HepG2 (cell line): ENCODE results near the gene SND1. TPM values are rescaled to one million over a fixed set of nuclear protein-coding genes. Genes with fewer than 3 reads are reported as not detected.

Experiments used
- ATAC-seq: fragments of 200-7000 bp; cut with Tn5 transposase; 3 replicates; pipeline ENCODE4 v1.9.1; 2020; ENCODE audit warnings: mild to moderate bottlenecking, moderate library complexity
- BruUV-seq: library from RNA; stranded (reverse); fragments of 400-500 nt; replicated peaks from 2 replicates; lab custom pipeline; 2021; lab: Mats Ljungman, UMichigan
- CTCF ChIA-PET: fragments of 300-600 bp; formaldehyde crosslinking; extraction: SDS; loops from one replicate; lab custom pipeline; 2021; ENCODE audit warnings: low total read pairs, inconsistent platforms, low intra/inter-chr PET ratio; lab: Yijun Ruan, JAX
- POLR2A ChIA-PET: fragments of 350-600 bp; sonication (Branson Sonifier 250); formaldehyde crosslinking; loops from one replicate; lab custom pipeline; 2020; ENCODE audit warnings: antibody characterized with exemption, inconsistent platforms; lab: Yijun Ruan, JAX
- DNase-seq: peaks from one replicate; pipeline ENCODE4 v3.0.0-alpha.2; 2015; ENCODE audit warnings: low spot score
- FAIRE-seq: peaks from 3 replicates; lab custom pipeline; 2011; peaks lifted over from hg19 to GRCh38; lab: Jason Lieb, UNC
- H2AFZ ChIP-seq: one replicate; pipeline ENCODE4 v1.6.1; 2011; ENCODE audit warnings: low read length, inconsistent platforms
- H3K27ac ChIP-seq: fragments of 300-600 bp; 3 replicates; pipeline ENCODE4 v1.8.0; 2011; ENCODE audit warnings: mixed run types, mild to moderate bottlenecking, mixed read lengths, low read length, inconsistent platforms; ENCODE audit not compliant: insufficient read depth; ENCODE audit errors: extremely low read length
- H3K27me3 ChIP-seq, 2 experiments: fragments of 200-600 bp in 1 of 2; 2 replicates in 1 of 2; 3 replicates in 1 of 2; pipeline versions ENCODE4 v1.6.0 to v1.8.0; 2011; ENCODE audit warnings: low read length in 2 of 2, mild to moderate bottlenecking in 2 of 2, moderate library complexity in 2 of 2, inconsistent platforms in 1 of 2; ENCODE audit not compliant: insufficient read depth in 2 of 2, control insufficient read depth in 1 of 2
- H3K36me3 ChIP-seq, 2 experiments: fragments of 200-600 bp in 1 of 2; replicated peaks in 1 of 2; 2 replicates in 1 of 2; 3 replicates in 1 of 2; pipeline versions ENCODE4 v1.5.1 to v1.8.0; 2011; ENCODE audit warnings: low read length in 2 of 2, inconsistent platforms in 1 of 2; ENCODE audit not compliant: insufficient read depth in 2 of 2, control insufficient read depth in 1 of 2
- H3K4me1 ChIP-seq: 2 replicates; pipeline ENCODE4 v1.5.1; 2012; ENCODE audit warnings: low read length, inconsistent platforms; ENCODE audit not compliant: insufficient read depth
- H3K4me2 ChIP-seq: 2 replicates; pipeline ENCODE4 v1.6.0; 2011; ENCODE audit warnings: low read depth, low read length, inconsistent platforms
- H3K4me3 ChIP-seq, 3 experiments: fragments of 200-600 bp in 1 of 3; sonication (generic), shearing (Covaris generic) in 1 of 3; replicated peaks in 1 of 3; 2 replicates each; pipeline ENCODE4 v1.5.1; 2011 to 2016; ENCODE audit warnings: low read length in 3 of 3, inconsistent platforms in 2 of 3, low read depth in 2 of 3, mild to moderate bottlenecking in 2 of 3, control low read depth in 1 of 3, mixed read lengths in 1 of 3; ENCODE audit not compliant: insufficient read depth in 1 of 3
- H3K79me2 ChIP-seq: one replicate; pipeline ENCODE4 v1.6.1; 2011; ENCODE audit warnings: low read length, inconsistent platforms; ENCODE audit not compliant: insufficient read depth
- H3K9ac ChIP-seq: 2 replicates; pipeline ENCODE4 v1.6.0; 2011; ENCODE audit warnings: mild to moderate bottlenecking, low read depth, low read length, inconsistent platforms; ENCODE audit not compliant: insufficient read depth
- H3K9me3 ChIP-seq: 2 replicates; pipeline ENCODE4 v1.5.1; 2012; ENCODE audit warnings: mild to moderate bottlenecking, low read length
- H4K20me1 ChIP-seq: 2 replicates; pipeline ENCODE4 v1.6.0; 2011; ENCODE audit warnings: inconsistent platforms, mild to moderate bottlenecking, low read length, moderate library complexity; ENCODE audit not compliant: insufficient read depth
- AGO2 ChIP-seq: fragments of 200-400 bp; formaldehyde crosslinking; optimal IDR thresholded peaks from 2 replicates; pipeline ENCODE3; 2017; ENCODE audit warnings: mild to moderate bottlenecking, low read depth, low read length, moderate library complexity
- AKAP8 ChIP-seq: sonication (generic); formaldehyde crosslinking; IDR thresholded peaks from 2 replicates; pipeline ENCODE4 v1.5.1; 2020; ENCODE audit warnings: mild to moderate bottlenecking, missing genetic modification reagents
- ARID2 ChIP-seq: sonication (generic); formaldehyde crosslinking; IDR thresholded peaks from 2 replicates; pipeline ENCODE4 v1.8.1; 2022; ENCODE audit warnings: mild to moderate bottlenecking, missing genetic modification reagents, borderline replicate concordance
- DNMT3B ChIP-seq: conservative IDR thresholded peaks from 2 replicates; pipeline ENCODE4 v1.6.1; 2016; ENCODE audit warnings: missing biosample characterization, control low read depth
- FOXC1 ChIP-seq: sonication (generic); formaldehyde crosslinking; IDR thresholded peaks from 2 replicates; pipeline ENCODE4 v1.8.0; 2022; ENCODE audit warnings: mild to moderate bottlenecking, missing genetic modification reagents, borderline replicate concordance
- GZF1 ChIP-seq: sonication (generic); formaldehyde crosslinking; IDR thresholded peaks from 2 replicates; pipeline ENCODE4 v1.5.1; 2020; ENCODE audit warnings: mild to moderate bottlenecking, missing genetic modification reagents
- MAFK ChIP-seq, 2 experiments: IDR thresholded peaks in 1 of 2; conservative IDR thresholded peaks in 1 of 2; 2 replicates each; pipeline ENCODE4 v1.6.1; 2011; ENCODE audit warnings: improper control_type of control experiment in 2 of 2, low read length in 2 of 2
- NCOR1 ChIP-seq: fragments of 200-600 bp; sonication (generic); IDR thresholded peaks from 2 replicates; pipeline ENCODE4 v1.7.0; 2017; ENCODE audit warnings: antibody characterized with exemption, low read length, borderline replicate concordance
- RELA ChIP-seq: sonication (generic); formaldehyde crosslinking; IDR thresholded peaks from 2 replicates; pipeline ENCODE4 v1.4.0; 2020; ENCODE audit warnings: missing genetic modification reagents
- SSRP1 ChIP-seq: IDR thresholded peaks from 2 replicates; pipeline ENCODE4 v1.6.1; 2016; ENCODE audit warnings: control low read depth
- TCF7 ChIP-seq: sonication (generic); IDR thresholded peaks from 2 replicates; pipeline ENCODE4 v1.6.1; 2016; ENCODE audit warnings: antibody characterized with exemption, low read depth
- ZFX ChIP-seq: sonication (generic); formaldehyde crosslinking; IDR thresholded peaks from 2 replicates; pipeline ENCODE4 v1.4.0; 2020; ENCODE audit warnings: mild to moderate bottlenecking, low read depth, missing genetic modification reagents, moderate library complexity
- ZNF160 ChIP-seq: sonication (generic); formaldehyde crosslinking; IDR thresholded peaks from 2 replicates; pipeline ENCODE4 v1.8.0; 2022; ENCODE audit warnings: mild to moderate bottlenecking, inconsistent platforms, missing genetic modification reagents
- ZNF589 ChIP-seq: sonication (generic); formaldehyde crosslinking; conservative IDR thresholded peaks from 2 replicates; pipeline ENCODE4 v1.8.0; 2022; ENCODE audit warnings: mild to moderate bottlenecking, moderate library complexity, missing genetic modification reagents
- WGBS: methylation state at CpG from one replicate; pipeline ENCODE4 v1.1.6; 2017; ENCODE audit warnings: low lambda C conversion rate; 5-methylcytosine and 5-hydroxymethylcytosine counted together
- in situ Hi-C: cut with HindIII; loops from 2 replicates; pipeline ENCODE4 v1.10.0; 2017; ENCODE audit warnings: low pct_unique_long_range_greater_than_20kb; ENCODE audit not compliant: extremely low pct_ligation_motif_present
- intact Hi-C: fragments of 100-400 bp; cut with micrococcal nuclease; formaldehyde crosslinking; loops from one replicate; pipeline ENCODE4 v1.10.0; 2022; ENCODE audit not compliant: unreplicated experiment
- polyA plus RNA-seq, 8 experiments: library from polyadenylated mRNA; depleted of rRNA in 3 of 8; stranded (reverse) in 7 of 8; unstranded in 1 of 8; fragments of >200 nt; fragmentation: Illumina TruSeq in 4 of 8; extraction: Trizol in 4 of 8; gene quantifications; 2 replicates each; pipeline versions ENCODE4 v1.2.1 to v1.2.3, GENCODE V29; 2011 to 2016; ENCODE audit warnings: low read depth in 4 of 8, missing spikeins in 1 of 8, mixed read lengths in 1 of 8; ENCODE audit not compliant: insufficient read depth in 1 of 8
- total RNA-seq, 5 experiments: library from RNA; depleted of rRNA; stranded (reverse); fragments of >200 nt; fragmentation: Illumina TruSeq; extraction: Trizol; gene quantifications; 2 replicates each; pipeline ENCODE4 v1.2.3, GENCODE V29; 2016; ENCODE audit warnings: low read depth in 1 of 5
- TF ChIP-seq, protein P1 (sequence below): sonication (generic); formaldehyde crosslinking; IDR thresholded peaks from 2 replicates; pipeline ENCODE4 v1.5.0; 2020; ENCODE audit warnings: missing genetic modification reagents, mild to moderate bottlenecking, borderline replicate concordance
- TF ChIP-seq, protein P2 (sequence below): sonication (generic); formaldehyde crosslinking; IDR thresholded peaks from 2 replicates; pipeline ENCODE4 v1.8.1; 2023; ENCODE audit warnings: mild to moderate bottlenecking, missing genetic modification reagents

The SND1 gene
- total and polyA plus RNA-seq, 2 of the 13 experiments (the other 11 are each of a cell fraction or from before 2014, with no cell fraction given), result 110 to 182 TPM

DNA sequence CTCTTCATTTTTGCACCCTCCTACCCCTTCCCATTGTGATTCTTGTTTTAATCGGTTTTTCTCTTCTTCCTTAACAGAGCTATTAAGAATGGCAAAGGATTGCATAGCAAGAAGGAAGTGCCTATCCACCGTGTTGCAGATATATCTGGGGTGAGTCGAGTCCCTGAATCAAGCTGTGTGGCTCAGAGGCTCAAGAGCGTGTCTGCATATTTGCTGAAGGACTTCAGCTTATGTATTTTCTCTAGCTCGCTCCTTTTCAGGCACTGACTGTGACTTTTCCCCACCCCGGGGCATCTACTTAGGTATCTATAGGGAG lies 252.6 kb downstream of the SND1 start:
- no peak overlapping the region for H3K4me2 ChIP-seq
- WGBS, result 93% methylated on average over 6 of the region's 6 CpGs
- no peak overlapping the region for H2AFZ ChIP-seq
- H3K4me1 ChIP-seq, result peaks cover 83% of the 10 kb centered on the region
- peaks cover 19% of the 10 kb centered on the region for H4K20me1 ChIP-seq
- H3K9ac ChIP-seq, result no peak overlapping the region
- no peak overlapping the region for H3K4me3 ChIP-seq
- FAIRE-seq (no peak), DNase-seq (no peak), ATAC-seq (no peak)
- BruUV-seq, result no TSS peak
- POLR2A ChIA-PET, result interaction anchor here (1.6 kb wide), 1 partner anchor 8 kb away, joined by 4 read pairs; no protein-coding TSS in a partner anchor
- CTCF ChIA-PET, result no interaction called here
- H3K79me2 ChIP-seq, result peaks cover 2% of the 10 kb centered on the region
- no peaks in the 10 kb centered on the region for H3K27me3 ChIP-seq
- peaks cover 5 to 22% of the 10 kb centered on the region in 2 experiments; a peak in 3 of 5 replicates for H3K36me3 ChIP-seq
- no peak overlapping the region for H3K27ac ChIP-seq
- intact Hi-C loops (loop anchor here (10.0 kb wide), 1 partner anchor 100 kb away; no protein-coding TSS in a partner anchor), in situ Hi-C loops (no loop called here)
- TF ChIP-seq, protein P1, sequence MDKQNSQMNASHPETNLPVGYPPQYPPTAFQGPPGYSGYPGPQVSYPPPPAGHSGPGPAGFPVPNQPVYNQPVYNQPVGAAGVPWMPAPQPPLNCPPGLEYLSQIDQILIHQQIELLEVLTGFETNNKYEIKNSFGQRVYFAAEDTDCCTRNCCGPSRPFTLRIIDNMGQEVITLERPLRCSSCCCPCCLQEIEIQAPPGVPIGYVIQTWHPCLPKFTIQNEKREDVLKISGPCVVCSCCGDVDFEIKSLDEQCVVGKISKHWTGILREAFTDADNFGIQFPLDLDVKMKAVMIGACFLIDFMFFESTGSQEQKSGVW (CRISPR knock-in tag), result no peak
- TF ChIP-seq DNMT3B (CRISPR knock-in tag), result no peak
- H3K9me3 ChIP-seq, result no peaks in the 10 kb centered on the region

DNA sequence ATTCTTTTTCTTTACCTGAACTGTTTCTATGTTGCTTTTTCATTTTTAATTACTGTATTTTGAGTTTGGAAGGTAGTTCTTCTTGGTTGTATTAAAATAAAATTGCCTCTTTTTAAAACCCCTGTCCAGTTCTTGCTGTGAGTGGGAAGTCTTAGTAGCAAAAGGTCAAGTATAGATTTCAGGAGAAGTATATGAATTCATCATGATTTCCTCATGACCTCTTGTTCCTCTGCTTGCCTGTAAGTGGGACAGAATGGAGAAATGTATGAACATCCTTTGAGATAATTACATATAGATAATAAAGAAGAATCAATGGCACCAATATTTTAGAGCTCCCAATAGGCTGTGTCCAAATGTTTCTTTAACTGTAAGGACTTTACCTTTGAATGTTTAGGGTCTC lies 253.0 kb downstream of the SND1 start:
- H3K4me1 ChIP-seq, result peaks cover 81% of the 10 kb centered on the region
- TF ChIP-seq FOXC1 (CRISPR knock-in tag) (no peak), AKAP8 (CRISPR knock-in tag) (no peak), TCF7 (no peak), ZFX (CRISPR knock-in tag) (no peak), GZF1 (CRISPR knock-in tag) (no peak), ARID2 (CRISPR knock-in tag) (no peak), SSRP1 (no peak), NCOR1 (no peak), ZNF589 (CRISPR knock-in tag) (no peak), ZNF160 (CRISPR knock-in tag) (no peak), RELA (CRISPR knock-in tag) (no peak), AGO2 (no peak), MAFK (conservative IDR thresholded peaks at IDR 0.05 in 1 of 2, IDR thresholded peaks at IDR 0.05 in 1 of 2; ENCODE audit: low read length in 2 of 2) (no peak)
- TF ChIP-seq, protein P2, sequence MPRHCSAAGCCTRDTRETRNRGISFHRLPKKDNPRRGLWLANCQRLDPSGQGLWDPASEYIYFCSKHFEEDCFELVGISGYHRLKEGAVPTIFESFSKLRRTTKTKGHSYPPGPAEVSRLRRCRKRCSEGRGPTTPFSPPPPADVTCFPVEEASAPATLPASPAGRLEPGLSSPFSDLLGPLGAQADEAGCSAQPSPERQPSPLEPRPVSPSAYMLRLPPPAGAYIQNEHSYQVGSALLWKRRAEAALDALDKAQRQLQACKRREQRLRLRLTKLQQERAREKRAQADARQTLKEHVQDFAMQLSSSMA (CRISPR knock-in tag), result no peak
- no peak overlapping the region for H3K4me2 ChIP-seq
- POLR2A ChIA-PET, result interaction anchor here (1.6 kb wide), 1 partner anchor 8 kb away, joined by 4 read pairs; no protein-coding TSS in a partner anchor
- BruUV-seq, result no TSS peak
- H3K9ac ChIP-seq, result no peak overlapping the region
- no peaks in the 10 kb centered on the region for H3K9me3 ChIP-seq
- in situ Hi-C loops, result no loop called here
- FAIRE-seq (no peak), ATAC-seq (no peak), DNase-seq (no peak)
- peaks cover 3 to 24% of the 10 kb centered on the region in 2 experiments; a peak in 2 of 5 replicates for H3K36me3 ChIP-seq
- H3K79me2 ChIP-seq, result peaks cover 2% of the 10 kb centered on the region
- no peaks in the 10 kb centered on the region for H3K27me3 ChIP-seq
- H3K27ac ChIP-seq, result no peak overlapping the region
- CTCF ChIA-PET, result no interaction called here
- no peak overlapping the region for H3K4me3 ChIP-seq
- peaks cover 19% of the 10 kb centered on the region for H4K20me1 ChIP-seq
- no peak overlapping the region for H2AFZ ChIP-seq
- intact Hi-C loops, result loop anchor here (10.0 kb wide), 1 partner anchor 100 kb away; no protein-coding TSS in a partner anchor
